ENCODE results near the gene GAREM1.
"Not testable (repeated sequence)": the region's sequence is repeated elsewhere in the genome, so short reads cannot be mapped to it uniquely, and the experiment has no call there.

GAREM1 gene

GRCh38 chr18:32303400-32303799, 167.3 kb downstream of the GAREM1 start:
- H3K4me1 Mint-ChIP-seq (ENCODE audit: low read depth) = no peaks in the 10 kb centered on the region
- H3K9me3 Mint-ChIP-seq = no peaks in the 10 kb centered on the region
- H3K27me3 Mint-ChIP-seq = peaks cover 3% of the 10 kb centered on the region
- intact Hi-C loops (cut with micrococcal nuclease) = no loop called here
- no peak overlapping the region for H3K27ac Mint-ChIP-seq
- H3K4me3 Mint-ChIP-seq = no peak overlapping the region
- H3K36me3 Mint-ChIP-seq (ENCODE audit: low read depth) = no peaks in the 10 kb centered on the region

DNA sequence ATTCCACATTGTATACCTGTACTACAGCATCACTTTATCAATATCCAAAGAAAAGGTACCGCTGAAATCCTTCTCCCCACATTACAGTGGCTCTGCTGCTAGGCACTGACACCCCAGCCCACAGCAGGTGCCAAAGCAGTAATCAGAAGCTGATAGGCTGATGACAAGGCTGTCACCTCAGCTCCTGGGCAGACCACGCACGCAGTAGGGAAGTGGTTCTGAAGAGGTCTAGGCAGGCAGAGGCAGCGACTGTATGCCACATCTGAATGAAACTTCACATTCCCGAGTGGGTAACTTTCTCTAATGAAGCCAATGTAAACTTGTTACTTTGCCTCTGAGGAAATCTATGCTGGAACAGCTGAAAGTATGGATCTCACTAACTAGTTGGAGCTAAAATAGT, 167.9 kb downstream of the GAREM1 start:
- H3K9me3 Mint-ChIP-seq = no peaks in the 10 kb centered on the region
- no peaks in the 10 kb centered on the region for H3K36me3 Mint-ChIP-seq (ENCODE audit: low read depth)
- H3K4me3 Mint-ChIP-seq = no peak overlapping the region
- H3K27ac Mint-ChIP-seq = no peak overlapping the region
- H3K27me3 Mint-ChIP-seq = peaks cover 3% of the 10 kb centered on the region
- H3K4me1 Mint-ChIP-seq (ENCODE audit: low read depth) = no peaks in the 10 kb centered on the region
- intact Hi-C loops (cut with micrococcal nuclease) = no loop called here

DNA sequence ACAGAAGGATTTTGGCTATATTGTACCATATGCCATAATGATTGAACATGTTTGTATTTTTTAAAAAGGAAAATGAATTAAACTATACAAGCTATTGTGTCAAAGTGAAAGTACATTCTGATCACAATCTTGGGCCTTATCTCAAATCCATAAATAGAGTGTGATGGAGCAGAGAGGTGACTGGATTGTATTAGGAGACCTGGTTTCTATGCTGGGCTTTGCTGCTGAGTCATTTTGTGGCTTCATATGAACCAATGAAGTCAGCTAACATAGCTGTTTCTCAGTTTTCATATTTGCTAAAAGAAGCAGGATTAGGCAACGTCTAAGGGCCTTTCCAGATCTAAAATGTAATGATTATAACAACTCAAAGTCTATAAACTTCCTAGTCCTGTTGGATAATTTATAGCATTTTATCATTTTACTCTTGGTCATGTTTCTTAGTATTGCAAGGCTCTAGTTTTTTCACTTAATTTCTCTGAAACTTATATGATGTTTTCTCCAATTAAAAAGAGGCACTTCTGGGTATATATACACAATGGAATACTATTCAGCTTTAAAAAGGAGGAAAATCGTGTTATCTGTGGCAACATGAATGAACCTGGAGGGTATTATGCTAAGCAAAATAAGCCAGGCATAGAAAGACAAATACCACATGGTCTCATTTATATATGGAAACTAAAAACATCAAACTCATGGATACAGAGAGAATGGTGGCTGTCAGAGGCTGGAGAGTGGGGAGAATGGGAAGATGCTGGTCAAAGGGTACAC, 168.5 kb downstream of the GAREM1 start:
- no peaks in the 10 kb centered on the region for H3K9me3 Mint-ChIP-seq
- intact Hi-C loops (cut with micrococcal nuclease) = no loop called here
- H3K4me3 Mint-ChIP-seq = no peak overlapping the region
- no peaks in the 10 kb centered on the region for H3K36me3 Mint-ChIP-seq (ENCODE audit: low read depth)
- no peak overlapping the region for H3K27ac Mint-ChIP-seq
- H3K4me1 Mint-ChIP-seq (ENCODE audit: low read depth) = no peaks in the 10 kb centered on the region
- H3K27me3 Mint-ChIP-seq = peaks cover 5% of the 10 kb centered on the region

GRCh38 chr18:32301361-32301760, 169.3 kb downstream of the GAREM1 start:
- Mint-ChIP-seq H3K9me3 (no peaks in the 10 kb centered on the region), H3K4me3 (no peak overlapping the region), H3K36me3 (ENCODE audit: low read depth) (no peaks in the 10 kb centered on the region), H3K27me3 (peaks cover 5% of the 10 kb centered on the region), H3K4me1 (ENCODE audit: low read depth) (no peaks in the 10 kb centered on the region), H3K27ac (no peak overlapping the region)
- intact Hi-C loops (cut with micrococcal nuclease) = no loop called here

DNA sequence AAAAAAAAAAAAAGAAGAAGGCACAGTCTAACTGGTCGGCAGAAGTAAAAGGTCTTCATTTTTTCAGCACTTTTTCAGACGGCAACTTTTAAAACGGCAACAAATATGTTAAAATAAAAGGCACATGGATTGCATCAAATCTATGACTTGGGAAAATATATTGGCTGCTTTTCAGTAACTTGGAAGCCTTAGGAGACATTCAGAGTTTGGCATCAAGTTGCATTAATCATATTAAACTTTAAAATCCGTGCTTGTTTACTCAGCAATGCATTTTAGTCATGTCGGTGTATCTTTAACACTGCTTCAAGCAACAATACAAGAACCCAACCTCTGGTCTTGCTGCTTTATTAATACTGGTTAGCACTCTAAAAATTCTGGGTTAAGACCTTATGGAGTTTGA, 169.8 kb downstream of the GAREM1 start:
- Mint-ChIP-seq H3K9me3 (no peaks in the 10 kb centered on the region), H3K36me3 (ENCODE audit: low read depth) (no peaks in the 10 kb centered on the region), H3K27me3 (peaks cover 5% of the 10 kb centered on the region), H3K4me3 (no peak overlapping the region), H3K4me1 (ENCODE audit: low read depth) (no peaks in the 10 kb centered on the region), H3K27ac (no peak overlapping the region)
- intact Hi-C loops (cut with micrococcal nuclease) = no loop called here

GRCh38 chr18:32299484-32299883, 171.2 kb downstream of the GAREM1 start:
- no peaks in the 10 kb centered on the region for H3K4me1 Mint-ChIP-seq (ENCODE audit: low read depth)
- H3K36me3 Mint-ChIP-seq (ENCODE audit: low read depth) = no peaks in the 10 kb centered on the region
- intact Hi-C loops (cut with micrococcal nuclease) = no loop called here
- H3K27me3 Mint-ChIP-seq = peaks cover 5% of the 10 kb centered on the region
- no peaks in the 10 kb centered on the region for H3K9me3 Mint-ChIP-seq
- H3K27ac Mint-ChIP-seq = no peak overlapping the region
- no peak overlapping the region for H3K4me3 Mint-ChIP-seq

DNA sequence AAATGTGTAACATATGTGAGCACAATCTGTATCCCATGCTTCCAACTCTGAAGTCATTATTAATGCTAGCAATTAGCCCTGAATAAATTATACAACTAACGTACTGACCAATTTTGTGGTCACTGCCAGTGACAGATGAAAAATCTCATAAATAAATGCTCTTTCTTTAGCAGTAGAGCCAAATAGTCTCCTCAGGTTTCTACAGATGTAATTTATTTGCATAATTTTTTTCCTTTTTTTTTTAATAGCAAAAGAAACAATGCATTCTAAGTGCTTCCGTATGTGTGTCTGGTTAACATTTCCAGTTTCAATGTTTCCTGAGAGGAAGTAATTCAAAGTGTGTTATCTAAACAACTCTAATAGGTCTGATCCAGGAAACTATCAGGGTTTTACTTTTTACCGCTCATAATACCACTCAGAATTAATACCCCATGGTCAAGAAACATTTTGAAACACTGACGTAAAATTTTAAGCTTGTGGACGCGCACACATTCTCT, 172.5 kb downstream of the GAREM1 start:
- H3K9me3 Mint-ChIP-seq = no peaks in the 10 kb centered on the region
- no peak overlapping the region for H3K4me3 Mint-ChIP-seq
- H3K4me1 Mint-ChIP-seq (ENCODE audit: low read depth) = no peaks in the 10 kb centered on the region
- H3K36me3 Mint-ChIP-seq (ENCODE audit: low read depth) = no peaks in the 10 kb centered on the region
- peaks cover 5% of the 10 kb centered on the region for H3K27me3 Mint-ChIP-seq
- H3K27ac Mint-ChIP-seq = no peak overlapping the region
- intact Hi-C loops (cut with micrococcal nuclease) = no loop called here

- no peaks in the 10 kb centered on the region for H3K4me1 Mint-ChIP-seq (ENCODE audit: low read depth)
- no peak overlapping the region for H3K27ac Mint-ChIP-seq
- intact Hi-C loops (cut with micrococcal nuclease) = no loop called here
- peaks cover 5% of the 10 kb centered on the region for H3K27me3 Mint-ChIP-seq
- H3K4me3 Mint-ChIP-seq = no peak overlapping the region
- no peaks in the 10 kb centered on the region for H3K9me3 Mint-ChIP-seq
- H3K36me3 Mint-ChIP-seq (ENCODE audit: low read depth) = no peaks in the 10 kb centered on the region
Measured at GRCh38 chr18:32297579-32298170, 173.0 kb downstream of the GAREM1 start.

DNA sequence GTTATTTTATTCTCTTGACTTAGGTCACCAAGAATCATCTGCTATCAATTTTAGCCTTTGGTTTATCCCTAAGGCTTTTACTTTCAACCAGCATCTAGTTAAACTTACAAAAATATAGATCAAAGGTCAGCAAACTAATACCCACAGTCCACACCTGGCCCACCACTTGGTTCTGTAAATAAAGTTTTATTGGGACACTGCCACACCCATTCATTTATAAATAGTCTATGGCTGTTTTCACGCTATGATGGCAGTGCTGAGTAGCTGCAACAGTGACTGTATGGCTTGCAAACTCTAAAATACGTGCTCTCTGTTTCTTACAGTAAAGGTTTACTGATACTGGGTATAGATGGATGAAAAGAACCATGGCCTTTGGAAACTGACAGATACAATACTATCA, 173.8 kb downstream of the GAREM1 start:
- Mint-ChIP-seq H3K9me3 (no peaks in the 10 kb centered on the region), H3K4me1 (ENCODE audit: low read depth) (no peaks in the 10 kb centered on the region), H3K36me3 (ENCODE audit: low read depth) (no peaks in the 10 kb centered on the region), H3K4me3 (no peak overlapping the region), H3K27ac (no peak overlapping the region), H3K27me3 (peaks cover 5% of the 10 kb centered on the region)
- intact Hi-C loops (cut with micrococcal nuclease) = no loop called here

DNA sequence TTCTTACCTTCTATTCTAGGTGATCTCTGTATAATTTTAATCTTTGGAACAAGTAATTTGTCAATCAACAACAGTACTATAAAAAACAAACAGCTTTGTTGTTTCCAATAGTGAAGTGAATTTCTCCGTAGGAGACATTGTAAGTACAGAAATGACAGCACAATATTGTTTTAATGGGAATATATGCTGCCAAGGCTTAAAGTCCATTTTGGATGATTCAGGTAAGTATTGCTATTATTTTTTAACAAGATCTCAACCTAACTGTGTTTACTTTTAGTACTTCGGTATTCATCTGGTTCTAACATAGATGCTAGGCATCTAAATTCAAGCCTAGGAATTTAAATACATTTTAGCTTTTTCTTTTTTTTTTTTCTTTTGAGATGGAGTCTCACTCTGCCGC, 175.1 kb downstream of the GAREM1 start:
- intact Hi-C loops (cut with micrococcal nuclease) = no loop called here
- Mint-ChIP-seq H3K4me3 (no peak overlapping the region), H3K36me3 (ENCODE audit: low read depth) (no peaks in the 10 kb centered on the region)

GRCh38 chr18:32293107-32293506, 177.6 kb downstream of the GAREM1 start:
- H3K4me3 Mint-ChIP-seq = no peak overlapping the region
- intact Hi-C loops (cut with micrococcal nuclease) = loop anchor here (5.0 kb wide), 1 partner anchor 259 kb away; no protein-coding TSS in a partner anchor
- H3K27me3 Mint-ChIP-seq = peaks cover 1% of the 10 kb centered on the region
- H3K27ac Mint-ChIP-seq = no peak overlapping the region
- H3K36me3 Mint-ChIP-seq (ENCODE audit: low read depth) = no peaks in the 10 kb centered on the region
- H3K9me3 Mint-ChIP-seq = no peaks in the 10 kb centered on the region
- H3K4me1 Mint-ChIP-seq (ENCODE audit: low read depth) = no peaks in the 10 kb centered on the region

More for the DNA sequence above, 175.1 kb downstream of the GAREM1 start:
- Mint-ChIP-seq H3K4me1 (ENCODE audit: low read depth) (no peaks in the 10 kb centered on the region), H3K27me3 (peaks cover 5% of the 10 kb centered on the region), H3K27ac (no peak overlapping the region), H3K9me3 (no peaks in the 10 kb centered on the region)

GRCh38 chr18:32291623-32292022, 179.1 kb downstream of the GAREM1 start:
- H3K27me3 Mint-ChIP-seq; H3K36me3 Mint-ChIP-seq (ENCODE audit: low read depth); H3K4me3 Mint-ChIP-seq; H3K27ac Mint-ChIP-seq; H3K9me3 Mint-ChIP-seq; H3K4me1 Mint-ChIP-seq (ENCODE audit: low read depth): not testable (repeated sequence)
- intact Hi-C loops (cut with micrococcal nuclease) = loop anchor here (5.0 kb wide), 1 partner anchor 261 kb away; no protein-coding TSS in a partner anchor

DNA sequence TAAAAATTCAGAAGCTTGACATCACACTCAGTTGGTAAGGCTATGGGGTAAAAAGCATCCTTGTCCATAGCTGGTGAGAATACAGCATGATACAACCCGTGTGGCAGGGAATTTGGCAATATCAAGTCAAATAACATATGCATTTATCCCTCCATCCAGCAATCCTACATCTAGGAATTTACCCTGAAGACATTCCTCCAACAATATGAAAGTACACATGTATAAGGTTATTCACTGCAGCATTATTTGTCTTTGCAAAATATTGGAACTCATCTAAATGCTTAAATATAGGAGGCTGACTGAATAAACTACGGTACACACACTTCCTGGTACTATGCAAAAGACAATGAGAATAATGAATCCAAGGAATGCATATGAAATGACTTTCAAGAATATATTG, 179.9 kb downstream of the GAREM1 start:
- Mint-ChIP-seq H3K27ac (no peak overlapping the region), H3K9me3 (no peaks in the 10 kb centered on the region), H3K4me1 (ENCODE audit: low read depth) (no peaks in the 10 kb centered on the region), H3K27me3 (peaks cover 1% of the 10 kb centered on the region), H3K4me3 (no peak overlapping the region), H3K36me3 (ENCODE audit: low read depth) (no peaks in the 10 kb centered on the region)
- intact Hi-C loops (cut with micrococcal nuclease) = loop anchor here (5.0 kb wide), 1 partner anchor 261 kb away; no protein-coding TSS in a partner anchor

- H3K4me1 Mint-ChIP-seq (ENCODE audit: low read depth) = no peaks in the 10 kb centered on the region
- intact Hi-C loops (cut with micrococcal nuclease) = loop anchor here (5.0 kb wide), 3 partner anchors 127 to 263 kb away; partner anchors contain the start of gene GAREM1
- peaks cover 3% of the 10 kb centered on the region for H3K27me3 Mint-ChIP-seq
- H3K27ac Mint-ChIP-seq = no peak overlapping the region
- H3K4me3 Mint-ChIP-seq = no peak overlapping the region
- H3K36me3 Mint-ChIP-seq (ENCODE audit: low read depth) = no peaks in the 10 kb centered on the region
- no peaks in the 10 kb centered on the region for H3K9me3 Mint-ChIP-seq
Measured at GRCh38 chr18:32289483-32290075, 181.1 kb downstream of the GAREM1 start.
